ENCODE results near the gene DPY30. TPM values are rescaled to one million over a fixed set of nuclear protein-coding genes. Genes with fewer than 3 reads are reported as not detected.
"Not testable (repeated sequence)": the region's sequence is repeated elsewhere in the genome, so short reads cannot be mapped to it uniquely, and the experiment has no call there.

DPY30 gene
- total RNA-seq, 2 experiments from 2014 or later = 58.2 to 64.6 TPM

- no peaks in the 10 kb centered on the region for H3K27me3 Mint-ChIP-seq
- DNase-seq = no peak
- POLR2A ChIA-PET = interaction anchor here (0.6 kb wide), 1 partner anchor 558 kb away, joined by 8 read pairs; no protein-coding TSS in a partner anchor
- CTCF ChIA-PET = interaction anchor here (1.1 kb wide), 1 partner anchor 10 kb away, joined by 3 read pairs; no protein-coding TSS in a partner anchor
- no peak overlapping the region for H3K27ac Mint-ChIP-seq
- H3K9me3 Mint-ChIP-seq = no peaks in the 10 kb centered on the region
- H3K4me3 Mint-ChIP-seq = no peak overlapping the region
- no peaks in the 10 kb centered on the region for H3K4me1 Mint-ChIP-seq
- H3K36me3 Mint-ChIP-seq (ENCODE audit: low read depth) = no peaks in the 10 kb centered on the region
These were observed 12.3 kb upstream of the DPY30 start for GRCh38 chr2:32051836-32052439.

GRCh38 chr2:32043561-32043960, 4.0 kb upstream of the DPY30 start:
- ChIA-PET CTCF (interaction anchor here (1.9 kb wide), 1 partner anchor 11 kb away, joined by 4 read pairs; no protein-coding TSS in a partner anchor), POLR2A (no interaction called here)
- peaks cover 13% of the 10 kb centered on the region for H3K4me1 Mint-ChIP-seq
- no peak overlapping the region for H3K27ac Mint-ChIP-seq
- DNase-seq = no peak
- H3K9me3 Mint-ChIP-seq = no peaks in the 10 kb centered on the region
- H3K27me3 Mint-ChIP-seq = no peaks in the 10 kb centered on the region
- H3K36me3 Mint-ChIP-seq (ENCODE audit: low read depth) = no peaks in the 10 kb centered on the region
- no peak overlapping the region for H3K4me3 Mint-ChIP-seq

- H3K27ac Mint-ChIP-seq, H3K27me3 Mint-ChIP-seq, DNase-seq, H3K9me3 Mint-ChIP-seq, POLR2A ChIA-PET, CTCF ChIA-PET, H3K4me1 Mint-ChIP-seq, H3K4me3 Mint-ChIP-seq: not testable (repeated sequence)
- H3K36me3 Mint-ChIP-seq (ENCODE audit: low read depth) = peaks cover 13% of the 10 kb centered on the region
These were observed 5.3 kb downstream of the DPY30 start for GRCh38 chr2:32034198-32034887.

- POLR2A ChIA-PET; H3K27ac Mint-ChIP-seq; H3K4me1 Mint-ChIP-seq; H3K36me3 Mint-ChIP-seq (ENCODE audit: low read depth); H3K9me3 Mint-ChIP-seq; H3K27me3 Mint-ChIP-seq; DNase-seq; H3K4me3 Mint-ChIP-seq: not testable (repeated sequence)
- CTCF ChIA-PET = interaction anchor here (0.6 kb wide), 1 partner anchor 244 kb away, joined by 4 read pairs; no protein-coding TSS in a partner anchor
These were observed 20.7 kb downstream of the DPY30 start for GRCh38 chr2:32018789-32019482.

- H3K36me3 Mint-ChIP-seq (ENCODE audit: low read depth) = peaks cover 11% of the 10 kb centered on the region
- H3K9me3 Mint-ChIP-seq = no peaks in the 10 kb centered on the region
- DNase-seq = no peak
- no peaks in the 10 kb centered on the region for H3K27me3 Mint-ChIP-seq
- H3K4me3 Mint-ChIP-seq = no peak overlapping the region
- peak overlapping the region; percentile 70 for H3K27ac Mint-ChIP-seq
- ChIA-PET POLR2A (no interaction called here), CTCF (interaction anchor here (0.6 to 1.4 kb wide), 7 partner anchors 13 to 153 kb away, joined by 3 to 4 read pairs (median 3); partner anchors contain the start of genes DPY30, SLC30A6 and SPAST)
- H3K4me1 Mint-ChIP-seq = peaks cover 30% of the 10 kb centered on the region
These were observed 26.7 kb downstream of the DPY30 start for GRCh38 chr2:32012872-32013271.

- ChIA-PET CTCF (no interaction called here), POLR2A (interaction anchor here (1.1 to 1.6 kb wide), 2 partner anchors 28 to 154 kb away, joined by 3 to 4 read pairs; partner anchors contain the start of genes DPY30 and SLC30A6)
- no peak for DNase-seq
- H3K4me3 Mint-ChIP-seq = peak overlapping the region; percentile 78
- H3K36me3 Mint-ChIP-seq (ENCODE audit: low read depth) = peaks cover 15% of the 10 kb centered on the region
- H3K9me3 Mint-ChIP-seq = no peaks in the 10 kb centered on the region
- H3K4me1 Mint-ChIP-seq = peaks cover 39% of the 10 kb centered on the region
- H3K27ac Mint-ChIP-seq = peak overlapping the region; percentile 89
- no peaks in the 10 kb centered on the region for H3K27me3 Mint-ChIP-seq
These were observed 28.1 kb downstream of the DPY30 start for GRCh38 chr2:32011485-32011960.

GRCh38 chr2:32010670-32011484, 28.7 kb downstream of the DPY30 start, which contains the start of gene MEMO1:
Gene MEMO1, minus strand, starts transcription at chr2:32011008. Its CDS starts 761 bp downstream, at chr2:32010247.
- Mint-ChIP-seq H3K27ac (peak within 1 kb of the TSS; percentile 89), H3K4me1 (peaks cover 46% of the 10 kb centered on the region), H3K36me3 (ENCODE audit: low read depth) (peaks cover 17% of the 10 kb centered on the region), H3K9me3 (no peaks in the 10 kb centered on the region), H3K27me3 (no peaks in the 10 kb centered on the region), H3K4me3 (peak within 1 kb of the TSS; percentile 78)
- ChIA-PET POLR2A (interaction anchor here (1.1 to 1.6 kb wide), 2 partner anchors 29 to 155 kb away, joined by 3 to 4 read pairs; partner anchors contain the start of genes DPY30 and SLC30A6), CTCF (no interaction called here)
- peak; percentile 94 for DNase-seq

GRCh38 chr2:32010280-32010669, 29.3 kb downstream of the DPY30 start:
- peak overlapping the region; percentile 84 for H3K27ac Mint-ChIP-seq
- H3K4me3 Mint-ChIP-seq = peak overlapping the region; percentile 52
- peaks cover 22% of the 10 kb centered on the region for H3K36me3 Mint-ChIP-seq (ENCODE audit: low read depth)
- peaks cover 52% of the 10 kb centered on the region for H3K4me1 Mint-ChIP-seq
- H3K27me3 Mint-ChIP-seq, CTCF ChIA-PET, H3K9me3 Mint-ChIP-seq: not testable (repeated sequence)
- DNase-seq = peak; percentile 73
- POLR2A ChIA-PET = interaction anchor here (1.6 kb wide), 1 partner anchor 155 kb away, joined by 4 read pairs; the partner anchor contains the start of gene SLC30A6

GRCh38 chr2:32009516-32010256, 29.9 kb downstream of the DPY30 start:
- Mint-ChIP-seq H3K36me3 (ENCODE audit: low read depth) (peaks cover 26% of the 10 kb centered on the region), H3K9me3 (no peaks in the 10 kb centered on the region), H3K27ac (peak overlapping the region; percentile 92), H3K4me3 (peak overlapping the region; percentile 98), H3K27me3 (no peaks in the 10 kb centered on the region), H3K4me1 (peaks cover 56% of the 10 kb centered on the region)
- POLR2A ChIA-PET = no interaction called here
- DNase-seq = peak; percentile 50
- CTCF ChIA-PET = no interaction called here

GRCh38 chr2:32008805-32009515, 30.6 kb downstream of the DPY30 start:
- no peaks in the 10 kb centered on the region for H3K9me3 Mint-ChIP-seq
- peaks cover 59% of the 10 kb centered on the region for H3K4me1 Mint-ChIP-seq
- ChIA-PET CTCF (interaction anchor here (0.5 to 1.5 kb wide), 7 partner anchors 10 to 101 kb away, joined by 3 to 4 read pairs (median 3); no protein-coding TSS in a partner anchor), POLR2A (interaction anchor here (0.6 to 1.0 kb wide), 2 partner anchors 31 to 273 kb away, joined by 3 to 5 read pairs; partner anchors contain the start of gene DPY30)
- peak; percentile 15 for DNase-seq
- H3K27me3 Mint-ChIP-seq = no peaks in the 10 kb centered on the region
- H3K27ac Mint-ChIP-seq = peak overlapping the region; percentile 92
- H3K36me3 Mint-ChIP-seq (ENCODE audit: low read depth) = peaks cover 29% of the 10 kb centered on the region
- H3K4me3 Mint-ChIP-seq = peak overlapping the region; percentile 98

GRCh38 chr2:32007121-32007391, 32.5 kb downstream of the DPY30 start:
- Mint-ChIP-seq H3K4me1 (peaks cover 55% of the 10 kb centered on the region), H3K4me3 (no peak overlapping the region), H3K27me3 (no peaks in the 10 kb centered on the region), H3K27ac (no peak overlapping the region), H3K9me3 (no peaks in the 10 kb centered on the region), H3K36me3 (ENCODE audit: low read depth) (peaks cover 23% of the 10 kb centered on the region)
- DNase-seq = no peak
- CTCF ChIA-PET = no interaction called here
- POLR2A ChIA-PET = no interaction called here

Data from activated CD4-positive, alpha-beta T cell treated with anti-CD3 and anti-CD28 coated beads, Interleukin-2, amount 10 ng/mL, durations not matched to agents 7 days and 5 days (primary cell).